ENCODE measurements around the gene OAS3.

DNA sequence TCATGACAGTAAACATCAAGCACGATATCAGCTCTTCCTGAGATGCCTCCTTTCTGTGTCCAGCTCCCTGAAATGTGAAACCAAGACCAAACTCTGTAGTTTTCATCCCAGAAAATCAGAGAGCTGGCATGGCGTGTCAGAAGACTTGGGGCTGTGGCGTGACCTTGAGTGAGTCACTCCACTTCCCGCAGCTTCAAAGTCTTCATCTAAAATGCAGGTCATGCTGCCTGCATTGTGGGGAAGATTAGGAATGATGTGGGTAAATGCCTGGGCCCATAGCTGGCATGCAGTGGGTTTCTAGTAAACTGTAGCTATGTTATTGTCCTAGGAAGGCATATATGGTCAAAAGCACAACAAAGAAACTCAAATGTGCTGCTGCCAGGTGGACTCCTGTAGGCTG is 68.9 kb downstream of the OAS3 start:
- no peak for TF ChIP-seq EZH2phosphoT487 (IDR thresholded peaks at IDR 0.05; ENCODE audit: low read depth)
- TF ChIP-seq, protein P1, sequence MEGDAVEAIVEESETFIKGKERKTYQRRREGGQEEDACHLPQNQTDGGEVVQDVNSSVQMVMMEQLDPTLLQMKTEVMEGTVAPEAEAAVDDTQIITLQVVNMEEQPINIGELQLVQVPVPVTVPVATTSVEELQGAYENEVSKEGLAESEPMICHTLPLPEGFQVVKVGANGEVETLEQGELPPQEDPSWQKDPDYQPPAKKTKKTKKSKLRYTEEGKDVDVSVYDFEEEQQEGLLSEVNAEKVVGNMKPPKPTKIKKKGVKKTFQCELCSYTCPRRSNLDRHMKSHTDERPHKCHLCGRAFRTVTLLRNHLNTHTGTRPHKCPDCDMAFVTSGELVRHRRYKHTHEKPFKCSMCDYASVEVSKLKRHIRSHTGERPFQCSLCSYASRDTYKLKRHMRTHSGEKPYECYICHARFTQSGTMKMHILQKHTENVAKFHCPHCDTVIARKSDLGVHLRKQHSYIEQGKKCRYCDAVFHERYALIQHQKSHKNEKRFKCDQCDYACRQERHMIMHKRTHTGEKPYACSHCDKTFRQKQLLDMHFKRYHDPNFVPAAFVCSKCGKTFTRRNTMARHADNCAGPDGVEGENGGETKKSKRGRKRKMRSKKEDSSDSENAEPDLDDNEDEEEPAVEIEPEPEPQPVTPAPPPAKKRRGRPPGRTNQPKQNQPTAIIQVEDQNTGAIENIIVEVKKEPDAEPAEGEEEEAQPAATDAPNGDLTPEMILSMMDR (IDR thresholded peaks at IDR 0.05; ENCODE audit: low read depth, low read length): no peak

Data from OCI-LY3 (cell line).